Ascending aorta (tissue), 2 donors: ENCODE measurements around the gene STAC3. TPM values are rescaled to one million over a fixed set of nuclear protein-coding genes. Genes with fewer than 3 reads are reported as not detected.

Source experiments
- DNase-seq, 2 donors: peaks; one replicate each; pipeline ENCODE4 v3.0.0-alpha.2; 2019; ENCODE audit warnings: low spot score in 2 of 2
- H3K27ac ChIP-seq, 2 donors: fragments of 200-600 bp; sonication (generic); one replicate each; pipeline ENCODE4 v1.5.1; 2016 to 2017; ENCODE audit warnings: mild to moderate bottlenecking in 1 of 2
- H3K27me3 ChIP-seq: fragments of 200-600 bp; sonication (generic); one replicate; pipeline ENCODE4 v1.5.1; 2017
- H3K36me3 ChIP-seq, 2 donors: fragments of 200-600 bp; sonication (generic); one replicate each; pipeline ENCODE4 v1.5.1; 2016
- H3K4me1 ChIP-seq, 2 donors: fragments of 200-600 bp; sonication (generic); one replicate each; pipeline ENCODE4 v1.5.1; 2016 to 2017; ENCODE audit warnings: mild to moderate bottlenecking in 1 of 2
- H3K4me3 ChIP-seq, 2 donors: fragments of 200-600 bp; sonication (generic); one replicate each; pipeline ENCODE4 v1.5.1; 2016 to 2017; ENCODE audit warnings: mild to moderate bottlenecking in 1 of 2
- H3K9me3 ChIP-seq, 2 donors: fragments of 200-600 bp; sonication (generic); one replicate each; pipeline ENCODE4 v1.5.1; 2016
- CTCF ChIP-seq, 3 experiments: fragments of 200-600 bp in 2 of 3; fragments of 450-650 bp in 1 of 3; sonication (generic) in 2 of 3; IDR thresholded peaks; one replicate each; pipeline ENCODE4 v1.5.1; 2016 to 2019; ENCODE audit warnings: antibody characterized with exemption in 3 of 3, mild to moderate bottlenecking in 1 of 3, moderate library complexity in 1 of 3
- intact Hi-C: fragments of 100-400 bp; cut with DNase I; formaldehyde crosslinking; loops from one replicate; pipeline ENCODE4 v1.15.1; 2023
- total RNA-seq: library from RNA; depleted of rRNA; stranded (reverse); fragments of >200 nt; gene quantifications from one replicate; pipeline ENCODE4 v1.1.0, GENCODE V29; 2016

STAC3 gene
- total RNA-seq, 1 donor from 2014 or later, result not detected

GRCh38 chr12:57196439-57196838, 54.5 kb downstream of the STAC3 start:
- Histone ChIP-seq H3K36me3 (peaks cover 100% of the 10 kb centered on the region in 2 donors), H3K4me3 (no peak overlapping the region), H3K27me3 (no peaks in the 10 kb centered on the region), H3K4me1 (no peaks in the 10 kb centered on the region), H3K9me3 (no peaks in the 10 kb centered on the region), H3K27ac (no peak overlapping the region)
- TF ChIP-seq CTCF (IDR thresholded peaks at IDR 0.05), result no peak
- DNase-seq, result no peak
- intact Hi-C loops, result no loop called here

DNA sequence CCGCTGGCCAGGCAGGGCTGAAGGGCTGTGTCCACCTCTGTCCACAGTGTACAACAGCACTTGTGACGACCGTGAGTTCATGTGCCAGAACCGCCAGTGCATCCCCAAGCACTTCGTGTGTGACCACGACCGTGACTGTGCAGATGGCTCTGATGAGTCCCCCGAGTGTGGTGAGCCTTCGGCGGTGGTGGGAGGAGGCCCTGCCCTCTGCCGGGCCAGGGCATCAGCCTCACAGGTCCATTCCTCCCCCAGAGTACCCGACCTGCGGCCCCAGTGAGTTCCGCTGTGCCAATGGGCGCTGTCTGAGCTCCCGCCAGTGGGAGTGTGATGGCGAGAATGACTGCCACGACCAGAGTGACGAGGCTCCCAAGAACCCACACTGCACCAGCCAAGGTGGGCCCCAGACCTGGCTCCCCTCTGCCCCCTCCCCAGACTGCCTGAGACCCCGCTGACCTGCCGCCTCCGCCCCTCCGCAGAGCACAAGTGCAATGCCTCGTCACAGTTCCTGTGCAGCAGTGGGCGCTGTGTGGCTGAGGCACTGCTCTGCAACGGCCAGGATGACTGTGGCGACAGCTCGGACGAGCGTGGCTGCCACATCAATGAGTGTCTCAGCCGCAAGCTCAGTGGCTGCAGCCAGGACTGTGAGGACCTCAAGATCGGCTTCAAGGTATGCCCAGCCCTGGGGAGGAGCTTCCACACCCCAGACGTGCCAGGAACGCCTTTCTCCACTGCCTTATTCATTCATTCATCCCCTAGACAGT, 55.2 kb downstream of the STAC3 start:
- Histone ChIP-seq H3K27ac (no peak overlapping the region), H3K4me1 (no peaks in the 10 kb centered on the region), H3K4me3 (no peak overlapping the region), H3K9me3 (no peaks in the 10 kb centered on the region), H3K36me3 (peaks cover 100% of the 10 kb centered on the region in 2 donors), H3K27me3 (no peaks in the 10 kb centered on the region)
- no peak for TF ChIP-seq CTCF (IDR thresholded peaks at IDR 0.05)
- intact Hi-C loops, result no loop called here
- no peak for DNase-seq

DNA sequence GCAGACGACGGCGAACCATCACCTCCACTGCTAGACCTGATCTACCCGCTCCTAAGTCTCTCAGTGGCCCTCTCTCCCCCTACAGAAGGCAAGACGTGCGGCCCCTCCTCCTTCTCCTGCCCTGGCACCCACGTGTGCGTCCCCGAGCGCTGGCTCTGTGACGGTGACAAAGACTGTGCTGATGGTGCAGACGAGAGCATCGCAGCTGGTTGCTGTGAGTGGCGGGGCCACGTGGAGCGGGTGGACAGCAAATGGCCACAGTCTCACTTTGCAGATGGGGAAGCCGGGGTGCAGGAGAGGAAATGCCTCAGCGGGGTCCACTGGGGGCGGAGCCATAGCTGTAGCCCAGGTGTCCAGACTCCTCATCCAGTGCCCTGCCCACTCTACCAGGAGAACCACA, 55.8 kb downstream of the STAC3 start:
- Histone ChIP-seq H3K4me1 (no peaks in the 10 kb centered on the region), H3K4me3 (no peak overlapping the region), H3K27me3 (no peaks in the 10 kb centered on the region), H3K27ac (no peak overlapping the region), H3K36me3 (peaks cover 100% of the 10 kb centered on the region in 2 donors), H3K9me3 (no peaks in the 10 kb centered on the region)
- no peak for TF ChIP-seq CTCF (IDR thresholded peaks at IDR 0.05)
- intact Hi-C loops, result no loop called here
- no peak for DNase-seq

GRCh38 chr12:57194253-57194652, 56.7 kb downstream of the STAC3 start:
- H3K4me1 ChIP-seq, result no peaks in the 10 kb centered on the region
- no peaks in the 10 kb centered on the region for H3K27me3 ChIP-seq
- H3K9me3 ChIP-seq, result no peaks in the 10 kb centered on the region
- TF ChIP-seq CTCF (IDR thresholded peaks at IDR 0.05), result no peak
- H3K27ac ChIP-seq, result no peak overlapping the region
- no peak overlapping the region for H3K4me3 ChIP-seq
- intact Hi-C loops, result no loop called here
- DNase-seq, result no peak
- H3K36me3 ChIP-seq, result peaks cover 99 to 100% of the 10 kb centered on the region in 2 donors

GRCh38 chr12:57193706-57194245, 57.2 kb downstream of the STAC3 start:
- Histone ChIP-seq H3K4me3 (no peak overlapping the region), H3K27me3 (no peaks in the 10 kb centered on the region), H3K36me3 (peaks cover 99 to 100% of the 10 kb centered on the region in 2 donors), H3K4me1 (no peaks in the 10 kb centered on the region), H3K27ac (no peak overlapping the region), H3K9me3 (no peaks in the 10 kb centered on the region)
- no peak for TF ChIP-seq CTCF (IDR thresholded peaks at IDR 0.05)
- DNase-seq, result no peak
- intact Hi-C loops, result no loop called here

Other genes with a start within 250 kb of the STAC3 start
- 5.9 TPM for gene ZBTB39, start 244.6 kb downstream of the STAC3 start, total RNA-seq
- gene TAC3, start 234.7 kb downstream of the STAC3 start, total RNA-seq, result not detected
- not detected for gene MYO1A, start 201.1 kb downstream of the STAC3 start, total RNA-seq
- gene NEMP1, start 172.4 kb downstream of the STAC3 start, total RNA-seq, result 7.7 TPM
- gene NAB2, start 162.1 kb downstream of the STAC3 start, total RNA-seq, result 50.9 TPM
- 188 TPM for gene STAT6, start 139.8 kb downstream of the STAC3 start, total RNA-seq
- 708 TPM for gene LRP1, start 122.7 kb downstream of the STAC3 start, total RNA-seq
- not detected for gene LRP1-AS, start 103.6 kb downstream of the STAC3 start, total RNA-seq
- not detected for gene NXPH4, start 34.4 kb downstream of the STAC3 start, total RNA-seq
- gene SHMT2, start 21.5 kb downstream of the STAC3 start, total RNA-seq, result 136 TPM
- gene R3HDM2, start 179.9 kb upstream of the STAC3 start, total RNA-seq, result 49.5 TPM
- not detected for gene INHBC, start 183.6 kb upstream of the STAC3 start, total RNA-seq
- not detected for gene INHBE, start 204.1 kb upstream of the STAC3 start, total RNA-seq
- gene GLI1, start 208.6 kb upstream of the STAC3 start, total RNA-seq, result 2.8 TPM
- 21.6 TPM for gene ARHGAP9, start 228.7 kb upstream of the STAC3 start, total RNA-seq
- 78.0 TPM for gene MARS1, start 236.9 kb upstream of the STAC3 start, total RNA-seq